ENCODE measurements around the gene PDZD7.

The PDZD7 gene

DNA sequence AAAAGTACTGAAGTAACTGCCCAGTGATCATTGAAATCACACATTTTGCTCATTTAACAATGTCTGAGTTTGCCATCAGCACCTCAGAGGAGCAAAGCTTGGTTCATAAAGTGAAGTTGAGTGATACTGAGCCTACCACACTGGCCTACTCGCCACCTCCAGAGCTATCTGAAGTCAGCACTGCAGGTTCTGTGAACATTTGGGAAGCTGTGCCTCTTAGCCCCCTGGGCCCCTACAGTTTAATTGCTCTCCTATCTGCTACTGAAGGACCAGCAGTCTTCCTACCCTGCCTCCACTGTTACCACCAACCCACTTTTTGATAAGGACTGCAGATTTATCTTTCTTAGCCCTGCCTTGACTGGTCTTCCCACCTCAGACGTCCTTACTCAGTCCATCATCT is 63.6 kb downstream of the PDZD7 start:
- TF ChIP-seq POLR2A (IDR thresholded peaks at IDR 0.05; ENCODE audit: low read depth, low read length): no peak
- DNase-seq (ENCODE audit: insufficient read length, low spot score) (no peak), FAIRE-seq (no peak)

GRCh38 chr10:100966887-100967286 is 64.0 kb downstream of the PDZD7 start:
- no peak for TF ChIP-seq POLR2A (IDR thresholded peaks at IDR 0.05; ENCODE audit: low read depth, low read length)
- DNase-seq (ENCODE audit: insufficient read length, low spot score) (no peak), FAIRE-seq (no peak)

GRCh38 chr10:100965820-100966219 is 65.1 kb downstream of the PDZD7 start:
- no peak for TF ChIP-seq POLR2A (IDR thresholded peaks at IDR 0.05; ENCODE audit: low read depth, low read length)
- no peak for DNase-seq (ENCODE audit: insufficient read length, low spot score)
- no peak for FAIRE-seq

DNA sequence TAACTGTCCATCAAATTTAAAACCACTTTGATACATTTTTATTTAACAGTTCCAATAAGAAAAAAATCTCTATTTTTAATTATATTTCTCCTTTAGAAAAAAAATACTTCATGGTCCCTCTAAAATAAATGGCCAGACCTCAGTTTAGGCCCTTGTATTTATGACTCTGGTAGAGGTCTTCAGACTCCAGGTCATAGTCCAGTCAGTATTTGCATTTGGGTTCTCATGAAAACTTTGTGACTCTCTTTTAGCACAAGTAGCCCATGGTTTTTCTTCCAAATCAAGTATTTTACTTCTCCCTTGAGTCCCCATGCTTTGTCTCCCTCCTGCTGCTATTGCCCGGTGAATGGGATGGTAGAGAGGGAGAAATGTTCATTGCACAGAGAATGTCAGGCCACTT is 67.1 kb downstream of the PDZD7 start:
- FAIRE-seq (no peak), DNase-seq (ENCODE audit: insufficient read length, low spot score) (no peak)
- TF ChIP-seq POLR2A (IDR thresholded peaks at IDR 0.05; ENCODE audit: low read depth, low read length): no peak

GRCh38 chr10:100962351-100963080 is 68.4 kb downstream of the PDZD7 start:
- no peak for TF ChIP-seq POLR2A (IDR thresholded peaks at IDR 0.05; ENCODE audit: low read depth, low read length)
- no peak for FAIRE-seq
- no peak for DNase-seq (ENCODE audit: insufficient read length, low spot score)

GRCh38 chr10:100960251-100960650 is 70.7 kb downstream of the PDZD7 start:
- FAIRE-seq (peak; percentile 20), DNase-seq (ENCODE audit: insufficient read length, low spot score) (no peak)
- no peak for TF ChIP-seq POLR2A (IDR thresholded peaks at IDR 0.05; ENCODE audit: low read depth, low read length)
